Measurements from ENCODE around the gene OSBPL2. TPM values are rescaled to one million over a fixed set of nuclear protein-coding genes. Genes with fewer than 3 reads are reported as not detected.

Gene OSBPL2
- total RNA-seq, 2 experiments from 2014 or later: 23.6 to 24.3 TPM

GRCh38 chr20:62230696-62231095 is 7.6 kb upstream of the OSBPL2 start:
- Mint-ChIP-seq H3K9me3 (no peaks in the 10 kb centered on the region), H3K4me1 (ENCODE audit: low read depth) (no peaks in the 10 kb centered on the region), H3K27me3 (peaks cover 7% of the 10 kb centered on the region), H3K4me3 (no peak overlapping the region), H3K36me3 (ENCODE audit: low read depth) (no peaks in the 10 kb centered on the region), H3K27ac (no peak overlapping the region)
- DNase-seq (no peak), ATAC-seq (no peak)
- no peak for TF ChIP-seq CTCF (IDR thresholded peaks at IDR 0.05)
- ChIA-PET CTCF (no interaction called here), POLR2A (no interaction called here)
- intact Hi-C loops (cut with micrococcal nuclease): no loop called here

- DNase-seq (no peak), ATAC-seq (no peak)
- CTCF ChIA-PET: no interaction called here
- Mint-ChIP-seq H3K27ac (no peak overlapping the region), H3K4me1 (ENCODE audit: low read depth) (no peaks in the 10 kb centered on the region), H3K9me3 (no peaks in the 10 kb centered on the region), H3K4me3 (no peak overlapping the region), H3K36me3 (ENCODE audit: low read depth) (no peaks in the 10 kb centered on the region), H3K27me3 (peaks cover 7% of the 10 kb centered on the region)
- intact Hi-C loops (cut with micrococcal nuclease): no loop called here
- TF ChIP-seq CTCF (IDR thresholded peaks at IDR 0.05): no peak
- POLR2A ChIA-PET: no interaction called here
Observed at GRCh38 chr20:62231292-62231691, 7.0 kb upstream of the OSBPL2 start.

GRCh38 chr20:62232194-62232593 is 6.1 kb upstream of the OSBPL2 start:
- H3K36me3 Mint-ChIP-seq (ENCODE audit: low read depth): no peaks in the 10 kb centered on the region
- intact Hi-C loops (cut with micrococcal nuclease): no loop called here
- ChIA-PET CTCF (no interaction called here), POLR2A (no interaction called here)
- H3K27ac Mint-ChIP-seq: no peak overlapping the region
- H3K4me3 Mint-ChIP-seq: no peak overlapping the region
- no peak for ATAC-seq
- H3K4me1 Mint-ChIP-seq (ENCODE audit: low read depth): no peaks in the 10 kb centered on the region
- peaks cover 4% of the 10 kb centered on the region for H3K27me3 Mint-ChIP-seq
- no peak for TF ChIP-seq CTCF (IDR thresholded peaks at IDR 0.05)
- H3K9me3 Mint-ChIP-seq: no peaks in the 10 kb centered on the region
- DNase-seq: no peak

- no peak for ATAC-seq
- Mint-ChIP-seq H3K4me3 (no peak overlapping the region), H3K36me3 (ENCODE audit: low read depth) (no peaks in the 10 kb centered on the region), H3K4me1 (ENCODE audit: low read depth) (peaks cover 4% of the 10 kb centered on the region), H3K27me3 (peaks cover 4% of the 10 kb centered on the region), H3K9me3 (no peaks in the 10 kb centered on the region), H3K27ac (no peak overlapping the region)
- ChIA-PET CTCF (no interaction called here), POLR2A (no interaction called here)
- intact Hi-C loops (cut with micrococcal nuclease): no loop called here
- TF ChIP-seq CTCF (IDR thresholded peaks at IDR 0.05): no peak
- DNase-seq: no peak
Observed at GRCh38 chr20:62232770-62233645, 5.3 kb upstream of the OSBPL2 start.

- CTCF ChIA-PET: no interaction called here
- Mint-ChIP-seq H3K27me3 (peaks cover 4% of the 10 kb centered on the region), H3K36me3 (ENCODE audit: low read depth) (no peaks in the 10 kb centered on the region), H3K4me1 (ENCODE audit: low read depth) (peaks cover 5% of the 10 kb centered on the region), H3K4me3 (no peak overlapping the region), H3K9me3 (no peaks in the 10 kb centered on the region), H3K27ac (no peak overlapping the region)
- POLR2A ChIA-PET: no interaction called here
- ATAC-seq (no peak), DNase-seq (no peak)
- TF ChIP-seq CTCF (IDR thresholded peaks at IDR 0.05): no peak
- intact Hi-C loops (cut with micrococcal nuclease): no loop called here
Observed at GRCh38 chr20:62233684-62234083, 4.6 kb upstream of the OSBPL2 start.

All from activated CD8-positive, alpha-beta T cell treated with anti-CD3 and anti-CD28 coated beads for 36 hours (primary cell).